HG02884 (cell line): ENCODE results near the gene ZNF217.
"Not testable (repeated sequence)": the region's sequence is repeated elsewhere in the genome, so short reads cannot be mapped to it uniquely, and the experiment has no call there.

ENCODE experiments used
- ATAC-seq: cut with Tn5 transposase; IDR thresholded peaks from one replicate; pipeline ENCODE4 v1.9.1; 2021; ENCODE audit warnings: mild to moderate bottlenecking, moderate library complexity; ENCODE audit not compliant: unreplicated experiment

The ZNF217 gene

DNA sequence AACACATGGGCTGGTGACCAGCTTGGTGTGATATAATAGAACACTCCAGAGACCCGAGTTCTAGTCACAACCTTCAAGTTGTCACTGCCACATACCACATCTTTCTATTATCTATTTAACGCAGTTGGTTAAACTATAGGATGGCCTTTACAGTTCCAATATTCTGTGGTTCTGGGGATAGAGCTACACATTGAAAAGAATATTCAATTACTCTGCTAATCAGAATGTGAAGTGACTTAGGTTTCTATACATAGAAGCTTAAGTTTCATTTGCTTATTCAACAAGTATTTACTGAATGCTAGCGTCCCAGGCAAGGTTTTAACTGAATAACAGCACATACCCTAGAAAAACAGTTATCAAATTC lies 9.1 kb downstream of the ZNF217 start:
- ATAC-seq, result not testable (repeated sequence)

GRCh38 chr20:53583660-53584549 lies 9.7 kb downstream of the ZNF217 start:
- not testable (repeated sequence) for ATAC-seq

DNA sequence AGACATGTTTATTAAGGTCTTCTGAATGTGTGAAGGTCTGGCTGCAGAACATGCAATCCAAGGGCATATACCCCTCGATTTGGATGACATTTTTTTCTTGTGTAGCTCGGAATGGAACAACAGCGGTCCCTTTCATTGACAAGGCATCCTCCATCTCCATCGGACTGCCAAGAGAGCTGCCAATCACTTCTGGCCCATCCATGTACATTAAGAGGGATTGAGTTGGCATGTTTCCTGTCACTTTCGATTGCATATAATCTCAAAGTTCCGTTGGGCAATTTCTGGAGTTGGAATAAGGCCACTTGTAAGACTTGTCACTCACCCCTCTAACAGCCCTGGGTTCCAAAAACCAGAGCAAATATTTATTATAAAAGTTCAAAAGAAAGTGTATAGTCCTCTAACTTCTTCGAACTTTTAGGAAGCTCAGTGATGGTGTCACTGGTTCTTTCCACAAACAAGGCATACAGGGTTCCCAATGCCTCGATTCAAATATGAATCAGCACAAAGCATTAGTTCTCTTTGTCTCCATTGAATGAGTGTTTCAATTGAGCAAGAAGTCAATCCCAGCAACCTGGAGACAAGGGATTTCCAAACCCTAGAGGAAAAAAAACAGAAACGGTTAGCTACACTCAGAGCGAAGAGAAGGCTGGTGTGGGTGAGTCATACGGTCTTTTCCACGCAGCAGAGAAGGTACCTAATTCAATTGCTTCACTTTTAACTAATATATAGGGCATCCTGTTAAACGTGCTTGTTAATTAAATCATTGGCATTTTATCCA lies 10.9 kb downstream of the ZNF217 start:
- no peak for ATAC-seq

DNA sequence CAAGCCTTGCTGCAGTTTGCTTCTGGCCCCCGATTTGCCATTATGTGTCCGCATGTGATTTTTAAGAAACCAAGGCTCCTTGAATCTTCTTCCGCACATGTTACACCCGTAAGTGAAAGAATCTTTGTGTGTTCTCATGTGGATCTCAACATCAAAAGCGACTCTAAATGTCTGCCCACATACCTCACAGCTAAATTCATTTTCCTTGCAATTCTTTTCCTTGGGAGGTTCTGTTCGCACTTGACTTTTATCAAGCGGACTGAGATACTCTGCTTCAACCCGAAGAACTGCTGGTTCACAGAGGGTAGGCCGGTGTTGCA lies 11.4 kb downstream of the ZNF217 start:
- ATAC-seq, result no peak

- ATAC-seq, result no peak
Measured at GRCh38 chr20:53581444-53582250, 12.0 kb downstream of the ZNF217 start.

- no peak for ATAC-seq
Measured at GRCh38 chr20:53580376-53581111, 13.1 kb downstream of the ZNF217 start.

DNA sequence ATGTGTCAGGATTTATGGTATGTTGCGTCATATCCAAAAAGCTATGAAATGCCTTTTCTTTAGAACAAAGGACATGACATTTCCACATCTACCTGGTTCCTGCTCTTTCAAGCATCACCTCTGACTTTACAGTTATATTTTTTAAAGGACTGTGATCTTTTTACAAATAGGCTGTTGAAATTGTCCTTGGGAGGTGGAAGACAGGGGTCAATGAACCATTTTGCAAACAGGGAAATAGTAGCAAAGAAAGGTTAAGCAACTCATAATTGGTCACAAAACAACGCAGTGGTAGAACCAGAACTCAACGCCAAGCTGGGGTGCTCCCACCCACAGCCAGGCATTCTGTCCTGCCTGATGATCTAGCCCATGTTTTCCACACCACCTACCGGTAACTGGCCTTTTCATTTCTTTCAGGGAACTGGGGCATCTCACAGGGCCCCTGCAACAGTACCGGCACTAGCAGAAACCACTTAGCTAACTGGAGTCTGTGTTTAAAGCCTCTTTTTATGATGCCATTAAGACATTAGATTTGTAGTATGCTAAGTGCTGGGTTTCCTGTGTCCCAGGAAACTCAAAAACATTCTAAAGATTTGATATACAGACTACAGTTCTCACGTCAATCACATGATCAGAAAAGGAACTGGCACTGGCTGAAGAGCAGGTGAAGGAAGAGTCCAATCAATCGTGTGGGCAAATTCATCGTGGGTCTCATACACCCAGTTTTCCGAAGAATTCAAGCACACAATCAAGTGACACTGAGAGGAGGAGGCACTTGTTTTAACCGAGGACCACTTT lies 13.9 kb downstream of the ZNF217 start:
- ATAC-seq, result no peak

DNA sequence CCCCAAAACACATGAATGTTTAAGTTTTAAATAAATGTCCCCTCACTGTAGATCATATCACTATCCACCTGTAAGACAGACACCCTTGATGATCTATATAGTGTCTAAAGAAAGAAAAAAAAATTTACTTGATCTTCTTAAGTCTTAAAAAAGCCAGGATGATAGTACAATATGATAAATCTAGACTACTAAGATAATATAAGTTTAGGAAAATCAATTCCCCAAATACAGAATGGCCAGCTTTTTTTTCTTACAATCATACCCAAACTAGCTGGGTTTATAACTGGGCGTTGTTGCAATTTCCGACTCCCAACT lies 14.4 kb downstream of the ZNF217 start:
- no peak for ATAC-seq

DNA sequence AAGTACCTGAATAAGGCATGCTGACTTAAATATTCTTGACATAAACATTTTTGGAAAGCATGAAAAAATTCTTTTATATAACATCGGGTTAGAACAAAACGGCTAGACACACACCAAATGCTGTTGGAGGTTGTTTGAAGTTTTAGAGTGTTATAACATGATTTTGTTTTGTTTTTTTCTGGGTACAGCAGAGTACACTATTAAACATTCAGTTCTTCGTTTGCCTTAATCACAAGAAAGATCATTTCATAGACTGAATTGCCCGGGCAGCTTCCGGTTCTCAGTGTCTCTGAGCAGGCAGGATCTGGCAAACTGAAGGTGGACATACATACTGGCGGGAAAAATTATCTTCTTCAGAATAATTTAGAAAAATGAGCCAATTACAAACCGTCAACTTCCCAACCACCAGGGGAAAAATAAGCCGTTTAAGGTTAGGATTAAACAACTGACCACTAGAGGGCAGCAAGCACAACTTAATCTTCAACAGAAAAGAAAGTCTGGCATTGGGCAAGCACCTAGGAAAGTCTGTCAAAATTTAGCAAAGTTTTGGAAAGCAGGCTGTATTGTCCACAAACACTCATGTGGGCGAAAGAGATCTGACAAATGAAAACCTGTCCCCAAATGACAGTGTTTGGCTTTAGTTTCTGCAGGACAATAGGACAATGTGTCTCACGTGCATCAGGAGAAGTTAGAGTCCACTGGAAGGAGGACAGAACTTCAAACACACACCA lies 15.0 kb downstream of the ZNF217 start:
- no peak for ATAC-seq

DNA sequence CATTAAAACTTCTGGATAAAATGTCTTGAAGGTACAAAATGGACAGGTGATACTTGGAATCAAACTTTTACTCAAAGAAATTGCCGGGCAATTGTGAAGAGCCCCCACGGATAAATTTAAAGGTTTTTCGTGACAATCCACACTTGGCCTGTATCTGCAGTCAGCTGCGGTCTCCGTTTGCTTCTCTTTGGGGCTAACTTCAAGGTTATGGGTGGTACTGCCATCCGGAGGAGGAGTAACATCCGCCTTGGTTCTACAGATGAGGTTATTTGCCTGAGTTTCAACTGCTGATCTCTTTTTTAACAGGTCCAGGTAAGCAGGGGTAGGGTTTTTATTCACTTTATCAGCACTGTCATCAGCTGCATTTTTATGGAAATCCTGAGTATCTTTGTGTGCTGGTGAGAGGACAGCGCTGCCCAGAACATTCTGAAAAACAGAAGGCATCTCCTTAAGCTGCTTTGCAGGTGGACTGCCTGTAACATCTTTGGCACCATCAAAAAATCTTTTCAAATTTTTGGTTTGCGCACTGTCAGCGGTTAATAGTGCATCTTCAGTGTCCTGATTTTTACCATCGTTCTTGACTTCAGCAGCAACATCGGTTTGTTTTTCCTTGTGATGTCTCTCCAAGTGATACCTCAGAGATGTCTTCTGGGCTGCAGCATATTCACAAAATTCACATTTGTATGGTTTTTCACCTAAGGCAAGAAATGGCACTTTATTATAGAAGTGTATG lies 16.9 kb downstream of the ZNF217 start:
- ATAC-seq, result no peak

GRCh38 chr20:53576195-53576580 lies 17.5 kb downstream of the ZNF217 start:
- ATAC-seq, result no peak

DNA sequence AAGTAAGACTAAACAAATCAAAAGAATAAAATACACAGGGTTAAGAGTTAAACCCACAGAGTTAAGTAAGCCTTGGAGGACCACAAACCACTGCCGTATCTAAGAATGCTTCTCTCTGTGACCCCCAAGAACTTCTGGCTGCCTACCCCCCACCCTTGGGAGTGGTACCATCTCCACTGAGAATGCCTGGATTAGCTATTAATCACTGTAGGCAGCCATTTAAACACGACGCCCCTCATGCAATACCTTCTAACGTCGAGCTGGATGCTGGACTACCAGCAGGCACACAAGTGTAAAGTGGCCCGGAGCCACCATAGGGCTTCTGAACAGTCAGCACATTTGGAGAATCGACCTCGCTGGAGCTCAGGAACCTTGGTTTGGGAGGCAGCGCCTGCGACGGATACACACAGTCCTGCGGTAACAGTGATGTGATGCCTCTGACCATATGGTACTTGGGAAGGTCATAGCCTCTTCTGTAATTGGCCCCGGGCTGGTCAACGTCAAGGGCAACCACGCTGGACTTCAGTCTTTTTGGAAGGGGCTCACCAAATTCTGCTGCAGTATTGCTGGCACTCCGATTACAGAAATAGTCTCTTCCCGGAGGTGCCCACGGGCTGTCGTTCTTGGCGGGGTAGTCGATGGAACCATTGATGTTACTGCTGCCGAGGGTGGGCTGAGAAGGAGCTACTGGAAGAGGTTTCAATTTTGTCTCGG lies 18.0 kb downstream of the ZNF217 start:
- no peak for ATAC-seq

DNA sequence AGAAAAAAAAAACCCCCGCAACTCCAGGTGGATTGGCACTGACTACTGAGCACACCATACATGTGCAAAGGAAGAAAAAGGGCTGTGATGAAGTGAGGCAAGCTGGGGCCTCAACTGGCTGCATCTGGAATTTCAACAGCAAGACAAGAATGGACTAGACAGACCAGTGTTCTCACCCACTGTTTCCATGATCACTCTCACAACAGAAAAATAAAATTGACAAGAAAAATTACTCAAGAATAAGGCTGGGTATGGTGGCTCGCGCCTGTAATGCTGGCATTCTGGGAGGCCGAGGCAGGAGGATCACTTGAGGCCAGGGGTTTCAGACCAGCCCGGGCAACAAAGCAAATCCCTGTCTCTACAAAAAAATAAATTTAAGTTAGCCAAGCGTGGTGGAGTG lies 18.8 kb downstream of the ZNF217 start:
- no peak for ATAC-seq

GRCh38 chr20:53574259-53574789 lies 19.3 kb downstream of the ZNF217 start:
- ATAC-seq, result no peak

DNA sequence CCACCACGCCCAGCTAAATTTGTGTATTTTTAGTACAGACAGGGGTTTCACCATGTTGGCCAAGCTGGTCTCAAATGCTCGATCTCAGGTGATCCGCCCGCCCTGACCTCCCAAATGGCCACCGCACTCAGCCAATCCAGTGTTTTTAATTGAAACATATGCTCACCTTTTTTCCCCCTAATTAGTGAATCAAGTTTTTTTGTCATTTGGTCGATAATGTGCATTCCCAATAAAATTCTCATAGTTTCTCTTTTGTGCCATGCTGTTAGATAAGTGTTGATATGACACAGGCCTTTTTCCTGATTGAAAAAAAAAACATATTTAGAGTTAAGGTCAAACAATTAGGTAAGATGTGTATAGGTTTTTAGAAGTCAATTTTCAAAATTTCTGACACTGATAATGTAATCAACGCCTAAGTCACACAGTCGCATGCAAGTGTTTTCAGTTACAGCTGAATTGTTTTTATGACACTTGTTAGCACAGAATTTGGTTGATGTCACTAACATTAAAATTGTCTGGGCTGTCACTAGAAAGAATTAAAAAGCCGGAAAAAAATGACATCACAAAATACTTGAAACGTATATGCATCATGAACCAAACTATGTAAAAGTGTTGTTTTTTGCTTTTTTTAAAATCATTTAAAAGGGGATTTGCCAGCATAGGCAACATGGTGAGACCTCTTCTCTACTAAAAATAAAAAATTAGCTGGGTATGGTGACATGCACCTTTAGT lies 21.9 kb downstream of the ZNF217 start:
- no peak for ATAC-seq

DNA sequence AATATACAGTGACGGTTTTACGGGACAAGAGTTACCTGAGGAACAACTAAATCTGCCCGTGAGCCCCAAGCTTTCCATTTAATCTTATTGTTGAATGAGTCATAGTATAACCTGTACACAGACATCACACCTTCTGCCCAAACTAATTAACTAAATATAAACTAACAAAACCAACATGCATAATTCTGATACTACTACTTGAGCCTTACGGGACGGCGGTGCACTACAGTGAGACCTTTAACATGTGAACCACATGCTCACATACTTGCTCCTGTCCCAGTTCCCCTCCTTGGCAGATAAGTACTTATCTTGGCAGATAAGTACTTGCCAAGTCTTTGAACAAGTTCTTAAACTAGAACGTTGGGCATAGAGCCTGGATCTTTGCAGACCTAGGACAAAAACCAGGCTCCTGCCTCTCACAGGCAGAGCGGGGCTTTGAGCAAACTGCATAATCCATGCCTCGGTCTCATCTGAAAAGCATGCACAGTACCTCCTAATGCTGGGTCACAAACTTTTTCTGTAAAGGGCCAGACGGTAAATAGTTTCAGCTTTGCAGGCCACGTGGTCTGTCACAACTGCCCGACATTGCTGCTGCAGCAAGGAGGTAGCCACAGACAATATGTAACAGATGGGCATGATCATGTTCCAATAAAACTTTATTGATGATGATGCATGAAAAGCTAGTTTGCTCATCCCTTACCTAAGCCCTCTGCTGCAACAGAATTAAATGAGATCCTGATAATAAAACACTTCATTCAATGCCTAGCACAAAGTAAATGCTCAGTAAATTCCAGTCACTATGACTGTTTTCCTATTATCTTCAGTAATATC lies 23.0 kb downstream of the ZNF217 start:
- ATAC-seq, result no peak
